GM23248 (cell line): Measurements from ENCODE around the gene CHM.
"Not testable (repeated sequence)": the region's sequence is repeated elsewhere in the genome, so short reads cannot be mapped to it uniquely, and the experiment has no call there.

Source experiments
- EZH2 ChIP-seq: fragments of 200-600 bp; sonication (generic); IDR thresholded peaks from 2 replicates; pipeline ENCODE4 v1.6.1; 2018; ENCODE audit warnings: antibody characterized with exemption, mild to moderate bottlenecking; ENCODE audit not compliant: insufficient read depth, poor library complexity, severe bottlenecking
- EZH2phosphoT487 ChIP-seq: fragments of 200-600 bp; sonication (generic); IDR thresholded peaks from 2 replicates; pipeline ENCODE4 v1.6.1; 2018; ENCODE audit warnings: antibody characterized with exemption, moderate library complexity, mild to moderate bottlenecking, low read depth; ENCODE audit not compliant: insufficient read depth

GRCh38 chrX:85944751-85945150 lies 102.6 kb downstream of the CHM start:
- not testable (repeated sequence) for TF ChIP-seq EZH2phosphoT487, EZH2
